SK-N-MC (cell line): ENCODE results near the gene UGGT1.

Experiments used
- DNase-seq: peaks from one replicate; pipeline ENCODE4 v3.0.0-alpha.2; 2011; ENCODE audit warnings: low read depth, low spot score
- H3K27ac ChIP-seq: fragments of 200-600 bp; sonication (generic); 2 replicates; pipeline ENCODE4 v1.5.1; 2016; ENCODE audit warnings: mixed run types
- H3K36me3 ChIP-seq: fragments of 200-600 bp; sonication (generic); 2 replicates; pipeline ENCODE4 v1.6.1; 2017; ENCODE audit warnings: antibody characterized with exemption, low read length, mixed read lengths; ENCODE audit not compliant: insufficient read depth
- H3K4me3 ChIP-seq: fragments of 200-600 bp; sonication (generic); 2 replicates; pipeline ENCODE4 v1.5.1; 2016
- H3K9ac ChIP-seq: fragments of 200-600 bp; sonication (generic); 2 replicates; pipeline ENCODE4 v1.8.0; 2017; ENCODE audit warnings: mixed run types, mixed read lengths; ENCODE audit not compliant: insufficient read length
- H3K9me3 ChIP-seq: fragments of 200-600 bp; sonication (generic); 2 replicates; pipeline ENCODE4 v1.6.1; 2017; ENCODE audit warnings: low read depth, mild to moderate bottlenecking, antibody characterized with exemption, low read length, moderate library complexity, mixed read lengths
- EZH2 ChIP-seq: fragments of 200-600 bp; sonication (generic); IDR thresholded peaks from one replicate; pipeline ENCODE4 v1.6.1; 2017; ENCODE audit warnings: antibody characterized with exemption
- FOXP2 ChIP-seq: optimal IDR thresholded peaks from 2 replicates; pipeline ENCODE3; 2011; ENCODE audit warnings: mild to moderate bottlenecking, moderate library complexity; ENCODE audit not compliant: insufficient read depth; ENCODE audit errors: extremely low read length, control extremely low read depth
- POLR2AphosphoS5 ChIP-seq: IDR thresholded peaks from 2 replicates; pipeline ENCODE4 v1.6.1; 2012; ENCODE audit warnings: mild to moderate bottlenecking, low read depth, low read length, borderline replicate concordance

Gene UGGT1

GRCh38 chr2:128241896-128242295, 150.9 kb downstream of the UGGT1 start:
- H3K27ac ChIP-seq = no peak overlapping the region
- no peak overlapping the region for H3K4me3 ChIP-seq
- H3K9me3 ChIP-seq = no peaks in the 10 kb centered on the region
- DNase-seq = no peak
- H3K9ac ChIP-seq = no peak overlapping the region
- TF ChIP-seq FOXP2 (no peak), EZH2 (no peak), POLR2AphosphoS5 (no peak)
- no peaks in the 10 kb centered on the region for H3K36me3 ChIP-seq
